GM21423 (cell line): ENCODE results near the gene EIF4G2.

Experiments used
- ATAC-seq: cut with Tn5 transposase; IDR thresholded peaks from one replicate; pipeline ENCODE4 v1.9.1; 2021; ENCODE audit warnings: mild to moderate bottlenecking, moderate library complexity; ENCODE audit not compliant: unreplicated experiment

EIF4G2 gene

DNA sequence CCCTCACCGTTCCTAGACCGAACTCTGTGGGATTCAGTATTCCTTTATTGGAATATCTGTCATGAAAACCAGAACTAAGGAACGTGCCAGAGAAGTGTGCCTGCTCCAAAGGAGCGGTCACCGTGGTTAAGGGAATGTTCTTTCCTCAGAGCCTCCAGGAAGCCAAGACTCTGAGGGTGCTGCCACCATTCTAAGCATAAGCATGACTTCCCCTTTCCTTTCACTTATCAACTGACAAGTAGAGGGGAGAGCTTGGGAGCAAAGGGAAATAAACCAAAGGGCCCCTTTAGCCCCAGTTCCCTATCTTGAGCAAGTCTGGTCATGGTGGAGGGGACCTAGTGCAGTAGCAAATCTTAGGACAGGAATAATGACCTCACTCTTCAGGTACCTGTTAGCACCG is 30.9 kb downstream of the EIF4G2 start:
- no peak for ATAC-seq

DNA sequence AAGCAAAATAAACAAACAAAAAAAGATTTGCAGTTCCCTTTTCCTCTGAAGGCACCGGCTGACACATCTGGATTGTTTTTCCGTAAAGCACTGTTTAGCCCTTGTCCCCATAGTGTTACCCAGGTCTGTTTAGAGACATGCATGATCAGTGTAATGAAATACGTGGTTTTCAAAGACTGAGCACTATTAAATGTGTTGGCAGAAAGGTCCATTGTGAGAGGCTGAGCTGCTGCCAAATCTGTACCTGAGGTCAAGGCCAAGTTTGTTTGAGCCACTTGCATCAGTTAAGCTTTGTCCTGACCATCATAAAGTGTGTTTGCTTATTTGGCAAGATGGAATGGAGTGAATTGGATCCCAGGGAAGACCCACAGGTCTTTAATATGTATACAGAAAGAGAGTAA is 31.3 kb downstream of the EIF4G2 start:
- no peak for ATAC-seq

GRCh38 chr11:10774811-10775210 is 33.9 kb downstream of the EIF4G2 start:
- ATAC-seq: no peak

DNA sequence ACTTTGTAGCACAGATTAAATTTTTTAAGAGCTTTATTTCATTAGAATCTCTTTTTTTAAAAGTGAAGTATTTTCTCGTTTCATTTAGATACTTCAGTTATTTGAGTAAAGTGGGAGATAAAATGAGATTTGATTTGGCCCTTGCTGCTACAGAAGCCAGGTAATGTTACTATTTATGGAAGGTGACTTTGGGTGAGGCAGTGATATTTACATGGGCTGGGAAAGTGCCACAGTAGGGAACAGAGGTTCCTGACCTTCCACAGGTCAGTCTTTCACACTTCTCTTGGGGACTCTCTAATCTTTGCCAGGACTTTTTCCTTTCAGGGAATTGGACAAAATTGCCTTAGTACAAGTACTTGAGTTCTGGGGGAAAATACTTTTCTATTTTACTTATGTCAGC is 37.3 kb downstream of the EIF4G2 start:
- ATAC-seq: no peak

DNA sequence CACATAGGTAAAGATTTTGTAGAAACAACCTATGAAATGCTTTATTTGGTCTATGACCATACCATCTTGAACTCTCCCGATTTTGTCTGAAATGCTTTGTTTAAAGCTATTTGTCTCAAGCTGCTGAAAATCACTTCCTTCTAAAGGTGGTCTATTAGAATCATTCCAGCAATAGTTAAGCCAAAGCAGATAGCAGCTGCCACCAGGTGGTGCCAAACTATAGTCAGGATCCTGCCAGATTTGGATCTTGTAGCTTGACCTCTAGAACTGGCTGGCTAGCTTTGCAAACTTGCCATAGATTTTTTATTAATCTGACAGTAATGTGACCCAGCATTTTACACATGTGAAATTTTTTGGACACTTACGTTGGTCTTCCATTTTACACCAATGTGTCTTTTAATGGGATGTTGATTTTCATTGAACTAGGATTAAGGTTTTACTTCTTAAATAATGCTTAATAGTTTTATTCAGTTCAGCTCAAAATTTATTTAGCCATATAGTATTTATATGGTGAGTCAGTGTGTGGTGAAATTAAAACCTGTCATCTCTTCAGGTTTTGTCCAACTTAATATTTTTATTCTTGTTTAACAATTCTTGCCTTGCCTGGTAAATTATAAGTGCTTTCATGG is 38.0 kb downstream of the EIF4G2 start:
- peak; percentile 51 for ATAC-seq

GRCh38 chr11:10764412-10764811 is 44.3 kb downstream of the EIF4G2 start:
- no peak for ATAC-seq

- no peak for ATAC-seq
These were observed 45.0 kb downstream of the EIF4G2 start for GRCh38 chr11:10763766-10764165.

- ATAC-seq: peak; percentile 58
These were observed 45.8 kb downstream of the EIF4G2 start for GRCh38 chr11:10762913-10763421.

GRCh38 chr11:10762185-10762584 is 46.5 kb downstream of the EIF4G2 start:
- ATAC-seq: peak; percentile 83

DNA sequence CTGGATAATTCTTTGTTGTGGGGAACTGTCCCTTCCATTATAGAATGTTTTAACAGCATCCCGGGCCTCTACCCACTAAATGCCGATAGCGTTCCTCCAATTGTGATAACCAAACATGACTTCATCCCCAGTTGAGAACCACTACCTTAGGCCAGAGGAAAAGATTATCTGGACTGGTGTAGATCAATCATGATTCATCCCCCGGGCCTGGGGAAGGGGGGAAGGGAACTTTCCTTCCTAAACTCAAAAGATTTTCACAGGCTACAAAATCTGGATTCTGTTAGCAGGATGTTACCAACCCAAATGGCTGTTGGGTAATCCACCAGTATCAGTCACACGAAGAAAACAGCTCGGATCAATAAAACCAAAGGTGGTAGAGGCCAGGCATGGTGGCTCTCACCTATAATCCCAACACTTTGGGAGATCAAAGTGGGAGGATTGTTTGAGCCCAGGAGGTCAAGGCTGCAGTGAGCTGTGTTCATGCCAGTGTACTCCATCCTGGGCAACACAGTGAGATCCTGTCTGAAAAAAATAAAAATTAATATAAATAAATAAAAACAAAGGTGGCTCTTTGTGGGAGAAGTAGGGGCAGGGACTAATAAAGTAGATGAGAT is 47.5 kb downstream of the EIF4G2 start:
- ATAC-seq: no peak

GRCh38 chr11:10758957-10759356 is 49.8 kb downstream of the EIF4G2 start:
- ATAC-seq: no peak

GRCh38 chr11:10752486-10752885 is 56.2 kb downstream of the EIF4G2 start:
- ATAC-seq: no peak

- no peak for ATAC-seq
These were observed 56.7 kb downstream of the EIF4G2 start for GRCh38 chr11:10752061-10752460.

- ATAC-seq: no peak
These were observed 57.2 kb downstream of the EIF4G2 start for GRCh38 chr11:10751581-10751940.

GRCh38 chr11:10750838-10751580 is 57.7 kb downstream of the EIF4G2 start, which contains the start of gene CTR9:
CTR9 (plus strand) TSS chr11:10751246; CDS start chr11:10751413, 167 bp downstream.
- peak; percentile 89 for ATAC-seq

DNA sequence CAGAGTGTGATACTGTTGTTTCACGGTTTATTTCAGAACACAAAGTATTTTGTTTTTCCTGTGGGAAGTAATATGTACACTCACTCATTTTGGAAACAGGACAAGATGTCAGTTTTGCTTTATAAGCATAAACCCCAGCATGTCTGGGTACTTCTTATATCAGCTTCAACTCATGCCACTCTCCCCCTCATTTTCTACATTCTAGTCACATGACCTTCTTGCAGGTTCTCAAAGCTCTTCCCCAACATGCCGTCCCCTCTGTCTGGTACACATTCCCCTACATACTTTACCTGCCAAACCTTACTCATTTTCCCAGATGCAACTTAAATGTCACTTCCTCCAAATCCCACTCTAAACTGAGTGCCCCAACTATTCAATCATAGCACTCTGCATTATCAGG is 59.2 kb downstream of the EIF4G2 start:
- ATAC-seq: no peak

GRCh38 chr11:10747733-10748132 is 61.0 kb downstream of the EIF4G2 start:
- no peak for ATAC-seq
